AG09319 (cell line): ENCODE results near the gene THBD.
"Not testable (repeated sequence)": the region's sequence is repeated elsewhere in the genome, so short reads cannot be mapped to it uniquely, and the experiment has no call there.

Experiments
- DNase-seq: peaks from one replicate; pipeline ENCODE4 v3.0.0-alpha.2; 2010; ENCODE audit warnings: low read depth; ENCODE audit errors: extremely low read depth
- CTCF ChIP-seq: IDR thresholded peaks from 2 replicates; pipeline ENCODE4 v1.5.1; 2011; ENCODE audit warnings: low read depth, mild to moderate bottlenecking, inconsistent platforms, low read length, moderate library complexity

The THBD gene

GRCh38 chr20:23033918-23034317, 15.6 kb downstream of the THBD start:
- no peak for DNase-seq
- no peak for TF ChIP-seq CTCF

- no peak for TF ChIP-seq CTCF
Observed at GRCh38 chr20:23032750-23033078, 16.8 kb downstream of the THBD start.

GRCh38 chr20:23032056-23032749, 17.3 kb downstream of the THBD start:
- TF ChIP-seq CTCF = no peak
- DNase-seq = no peak

More at GRCh38 chr20:23032750-23033078, 16.8 kb downstream of the THBD start:
- no peak for DNase-seq

GRCh38 chr20:23031346-23031745, 18.1 kb downstream of the THBD start:
- no peak for DNase-seq

GRCh38 chr20:23029324-23029723, 20.1 kb downstream of the THBD start:
- no peak for DNase-seq
- no peak for TF ChIP-seq CTCF

More at GRCh38 chr20:23031346-23031745, 18.1 kb downstream of the THBD start:
- TF ChIP-seq CTCF = no peak

GRCh38 chr20:23028392-23028791, 21.1 kb downstream of the THBD start:
- DNase-seq = no peak
- no peak for TF ChIP-seq CTCF

GRCh38 chr20:23027721-23028120, 21.8 kb downstream of the THBD start:
- TF ChIP-seq CTCF = no peak
- DNase-seq = no peak

GRCh38 chr20:23025503-23025902, 24.0 kb downstream of the THBD start:
- DNase-seq = not testable (repeated sequence)
